ENCODE measurements around the gene CDH13. TPM values are rescaled to one million over a fixed set of nuclear protein-coding genes. Genes with fewer than 3 reads are reported as not detected.

CDH13 gene
- polyA plus RNA-seq, 1 donor from 2014 or later: 3.2 TPM

DNA sequence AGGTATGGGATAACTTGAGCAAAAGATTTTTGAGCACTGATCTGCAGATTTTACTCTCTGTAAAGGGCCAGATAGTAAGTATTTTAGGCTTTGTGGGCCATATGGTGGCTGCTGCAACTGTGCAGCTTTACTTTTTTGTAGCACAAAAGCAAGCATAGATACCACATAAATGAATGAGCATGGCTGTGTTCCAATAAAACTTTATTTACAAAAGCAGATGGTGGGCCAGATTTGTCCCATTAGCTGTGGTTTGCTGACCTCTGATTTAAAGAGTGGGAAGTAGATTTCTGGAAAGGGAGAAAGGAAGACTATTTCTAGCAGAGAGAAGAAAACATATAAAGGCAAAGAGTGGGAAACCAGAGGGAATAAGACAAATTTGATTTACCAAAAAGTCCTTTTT lies 882.5 kb downstream of the CDH13 start:
- Histone ChIP-seq H3K79me2 (replicated peaks; ENCODE audit: insufficient read depth, low read length) (no peaks in the 10 kb centered on the region), H2AFZ (ENCODE audit: low read depth, low read length) (no peak overlapping the region), H3K27ac (ENCODE audit: low read length) (no peak overlapping the region), H3K9me2 (ENCODE audit: insufficient read depth, low read length) (no peaks in the 10 kb centered on the region), H3K9ac (ENCODE audit: low read length) (no peak overlapping the region), H3K9me3 (ENCODE audit: low read length) (no peaks in the 10 kb centered on the region), H3K4me3 (ENCODE audit: low read length) (no peak overlapping the region), H3K36me3 (ENCODE audit: insufficient read depth, low read length) (no peaks in the 10 kb centered on the region), H3K27me3 (ENCODE audit: insufficient read depth, low read depth, low read length) (no peaks in the 10 kb centered on the region), H4K20me1 (ENCODE audit: insufficient read depth) (no peaks in the 10 kb centered on the region), H3K4me2 (ENCODE audit: low read length) (no peak overlapping the region), H3F3A (ENCODE audit: insufficient read depth, low read length, poor library complexity, severe bottlenecking) (no peaks in the 10 kb centered on the region)
- TF ChIP-seq POLR2AphosphoS5 (IDR thresholded peaks at IDR 0.05) (no peak), SMC3 (conservative IDR thresholded peaks at IDR 0.05; ENCODE audit: poor library complexity) (no peak), RAD21 (conservative IDR thresholded peaks at IDR 0.05) (no peak), EP300 (conservative IDR thresholded peaks at IDR 0.05; ENCODE audit: poor library complexity, severe bottlenecking) (no peak), MXI1 (conservative IDR thresholded peaks at IDR 0.05; ENCODE audit: poor library complexity, severe bottlenecking) (no peak), TAF1 (IDR thresholded peaks at IDR 0.05; ENCODE audit: low read depth) (no peak), EZH2 (IDR thresholded peaks at IDR 0.05; ENCODE audit: borderline replicate concordance, insufficient read depth, low read length, poor library complexity, severe bottlenecking) (no peak)
- TF ChIP-seq, protein P1, sequence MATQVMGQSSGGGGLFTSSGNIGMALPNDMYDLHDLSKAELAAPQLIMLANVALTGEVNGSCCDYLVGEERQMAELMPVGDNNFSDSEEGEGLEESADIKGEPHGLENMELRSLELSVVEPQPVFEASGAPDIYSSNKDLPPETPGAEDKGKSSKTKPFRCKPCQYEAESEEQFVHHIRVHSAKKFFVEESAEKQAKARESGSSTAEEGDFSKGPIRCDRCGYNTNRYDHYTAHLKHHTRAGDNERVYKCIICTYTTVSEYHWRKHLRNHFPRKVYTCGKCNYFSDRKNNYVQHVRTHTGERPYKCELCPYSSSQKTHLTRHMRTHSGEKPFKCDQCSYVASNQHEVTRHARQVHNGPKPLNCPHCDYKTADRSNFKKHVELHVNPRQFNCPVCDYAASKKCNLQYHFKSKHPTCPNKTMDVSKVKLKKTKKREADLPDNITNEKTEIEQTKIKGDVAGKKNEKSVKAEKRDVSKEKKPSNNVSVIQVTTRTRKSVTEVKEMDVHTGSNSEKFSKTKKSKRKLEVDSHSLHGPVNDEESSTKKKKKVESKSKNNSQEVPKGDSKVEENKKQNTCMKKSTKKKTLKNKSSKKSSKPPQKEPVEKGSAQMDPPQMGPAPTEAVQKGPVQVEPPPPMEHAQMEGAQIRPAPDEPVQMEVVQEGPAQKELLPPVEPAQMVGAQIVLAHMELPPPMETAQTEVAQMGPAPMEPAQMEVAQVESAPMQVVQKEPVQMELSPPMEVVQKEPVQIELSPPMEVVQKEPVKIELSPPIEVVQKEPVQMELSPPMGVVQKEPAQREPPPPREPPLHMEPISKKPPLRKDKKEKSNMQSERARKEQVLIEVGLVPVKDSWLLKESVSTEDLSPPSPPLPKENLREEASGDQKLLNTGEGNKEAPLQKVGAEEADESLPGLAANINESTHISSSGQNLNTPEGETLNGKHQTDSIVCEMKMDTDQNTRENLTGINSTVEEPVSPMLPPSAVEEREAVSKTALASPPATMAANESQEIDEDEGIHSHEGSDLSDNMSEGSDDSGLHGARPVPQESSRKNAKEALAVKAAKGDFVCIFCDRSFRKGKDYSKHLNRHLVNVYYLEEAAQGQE (IDR thresholded peaks at IDR 0.05; ENCODE audit: borderline replicate concordance): no peak
- TF ChIP-seq, protein P2, sequence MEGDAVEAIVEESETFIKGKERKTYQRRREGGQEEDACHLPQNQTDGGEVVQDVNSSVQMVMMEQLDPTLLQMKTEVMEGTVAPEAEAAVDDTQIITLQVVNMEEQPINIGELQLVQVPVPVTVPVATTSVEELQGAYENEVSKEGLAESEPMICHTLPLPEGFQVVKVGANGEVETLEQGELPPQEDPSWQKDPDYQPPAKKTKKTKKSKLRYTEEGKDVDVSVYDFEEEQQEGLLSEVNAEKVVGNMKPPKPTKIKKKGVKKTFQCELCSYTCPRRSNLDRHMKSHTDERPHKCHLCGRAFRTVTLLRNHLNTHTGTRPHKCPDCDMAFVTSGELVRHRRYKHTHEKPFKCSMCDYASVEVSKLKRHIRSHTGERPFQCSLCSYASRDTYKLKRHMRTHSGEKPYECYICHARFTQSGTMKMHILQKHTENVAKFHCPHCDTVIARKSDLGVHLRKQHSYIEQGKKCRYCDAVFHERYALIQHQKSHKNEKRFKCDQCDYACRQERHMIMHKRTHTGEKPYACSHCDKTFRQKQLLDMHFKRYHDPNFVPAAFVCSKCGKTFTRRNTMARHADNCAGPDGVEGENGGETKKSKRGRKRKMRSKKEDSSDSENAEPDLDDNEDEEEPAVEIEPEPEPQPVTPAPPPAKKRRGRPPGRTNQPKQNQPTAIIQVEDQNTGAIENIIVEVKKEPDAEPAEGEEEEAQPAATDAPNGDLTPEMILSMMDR (IDR thresholded peaks at IDR 0.05; ENCODE audit: poor library complexity, severe bottlenecking): no peak

DNA sequence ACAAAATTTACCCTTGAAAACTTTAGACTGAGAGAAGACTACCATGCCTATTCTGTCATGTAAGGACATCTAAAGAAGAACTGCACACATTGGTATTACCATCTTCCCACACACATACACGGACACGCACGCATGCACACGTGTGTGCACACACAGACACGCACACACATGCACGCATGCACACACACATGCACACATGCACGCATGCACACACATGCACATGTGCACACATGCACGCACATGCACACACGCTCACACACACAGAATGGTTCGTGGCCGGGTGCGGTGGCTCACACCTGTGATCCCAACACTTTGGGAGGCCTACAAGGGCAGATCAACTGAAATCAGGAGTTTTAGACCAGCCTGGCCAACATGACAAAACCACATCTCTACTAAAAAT lies 884.1 kb downstream of the CDH13 start:
- Histone ChIP-seq H4K20me1 (ENCODE audit: insufficient read depth) (no peaks in the 10 kb centered on the region), H3K9ac (ENCODE audit: low read length) (no peak overlapping the region), H3K9me2 (ENCODE audit: insufficient read depth, low read length) (no peaks in the 10 kb centered on the region), H3K4me2 (ENCODE audit: low read length) (no peak overlapping the region), H3K79me2 (replicated peaks; ENCODE audit: insufficient read depth, low read length) (no peaks in the 10 kb centered on the region), H2AFZ (ENCODE audit: low read depth, low read length) (no peak overlapping the region), H3K9me3 (ENCODE audit: low read length) (no peaks in the 10 kb centered on the region), H3K4me3 (ENCODE audit: low read length) (no peak overlapping the region), H3F3A (ENCODE audit: insufficient read depth, low read length, poor library complexity, severe bottlenecking) (peaks cover 7% of the 10 kb centered on the region), H3K36me3 (ENCODE audit: insufficient read depth, low read length) (no peaks in the 10 kb centered on the region), H3K27ac (ENCODE audit: low read length) (no peak overlapping the region), H3K27me3 (ENCODE audit: insufficient read depth, low read depth, low read length) (no peaks in the 10 kb centered on the region)
- TF ChIP-seq TAF1 (IDR thresholded peaks at IDR 0.05; ENCODE audit: low read depth) (no peak), MXI1 (conservative IDR thresholded peaks at IDR 0.05; ENCODE audit: poor library complexity, severe bottlenecking) (no peak), EP300 (conservative IDR thresholded peaks at IDR 0.05; ENCODE audit: poor library complexity, severe bottlenecking) (no peak), POLR2AphosphoS5 (IDR thresholded peaks at IDR 0.05) (no peak), SMC3 (conservative IDR thresholded peaks at IDR 0.05; ENCODE audit: poor library complexity) (no peak), RAD21 (conservative IDR thresholded peaks at IDR 0.05) (no peak), EZH2 (IDR thresholded peaks at IDR 0.05; ENCODE audit: borderline replicate concordance, insufficient read depth, low read length, poor library complexity, severe bottlenecking) (no peak)
- TF ChIP-seq, protein P2 (IDR thresholded peaks at IDR 0.05; ENCODE audit: poor library complexity, severe bottlenecking): no peak
- TF ChIP-seq, protein P1 (IDR thresholded peaks at IDR 0.05; ENCODE audit: borderline replicate concordance): no peak

All from neural cell (in vitro differentiated cells).